H1 (cell line): ENCODE results near the gene CRTC3. TPM values are rescaled to one million over a fixed set of nuclear protein-coding genes. Genes with fewer than 3 reads are reported as not detected.

Experiments
- CTCF ChIA-PET: fragments of 300-600 bp; sonication (Branson Sonifier 250); formaldehyde crosslinking; loops from one replicate; lab custom pipeline; 2021; ENCODE audit not compliant: partially characterized antibody; lab: Charles Lee
- POLR2A ChIA-PET: fragments of 300-600 bp; sonication (Branson Sonifier 250); formaldehyde crosslinking; loops from one replicate; lab custom pipeline; 2021; ENCODE audit warnings: inconsistent platforms; ENCODE audit not compliant: partially characterized antibody; lab: Charles Lee
- DNase-seq, 2 experiments: peaks; one replicate each; pipeline versions ENCODE4 v3.0.0 to v3.0.0-alpha.2; 2010 to 2022; ENCODE audit warnings: low spot score in 2 of 2, low read depth in 1 of 2, mixed read lengths in 1 of 2
- FAIRE-seq: peaks from 2 replicates; lab custom pipeline; 2011; peaks lifted over from hg19 to GRCh38; lab: Jason Lieb, UNC
- H2AFZ ChIP-seq: 2 replicates; pipeline ENCODE4 v1.8.1; 2012; ENCODE audit warnings: low read length, inconsistent platforms
- H2AK5ac ChIP-seq: 2 replicates; pipeline ENCODE4 v1.6.1; 2013; ENCODE audit warnings: low read depth, low read length
- H2BK120ac ChIP-seq: replicated peaks from 2 replicates; pipeline ENCODE3; 2013; ENCODE audit warnings: low read depth, low read length, inconsistent platforms
- H2BK12ac ChIP-seq: 2 replicates; pipeline ENCODE4 v1.6.1; 2013; ENCODE audit warnings: low read depth, low read length
- H2BK15ac ChIP-seq: 2 replicates; pipeline ENCODE4 v1.6.1; 2013; ENCODE audit warnings: low read length
- H2BK20ac ChIP-seq: 2 replicates; pipeline ENCODE4 v1.6.1; 2013; ENCODE audit warnings: low read length
- H2BK5ac ChIP-seq: 2 replicates; pipeline ENCODE4 v1.6.1; 2013; ENCODE audit warnings: low read depth, low read length
- H3K14ac ChIP-seq: 2 replicates; pipeline ENCODE4 v1.6.1; 2013; ENCODE audit warnings: inconsistent platforms; ENCODE audit not compliant: insufficient read length
- H3K18ac ChIP-seq: 2 replicates; pipeline ENCODE4 v1.6.1; 2013; ENCODE audit warnings: low read length; ENCODE audit errors: extremely low read depth
- H3K23ac ChIP-seq: 2 replicates; pipeline ENCODE4 v1.6.1; 2013; ENCODE audit warnings: inconsistent platforms; ENCODE audit not compliant: insufficient read length
- H3K23me2 ChIP-seq: 2 replicates; pipeline ENCODE4 v1.6.1; 2013; ENCODE audit warnings: low read depth, low read length
- H3K27ac ChIP-seq: 2 replicates; pipeline ENCODE4 v1.6.1; 2011; ENCODE audit warnings: low read depth, low read length, inconsistent platforms
- H3K27me3 ChIP-seq, 4 experiments: replicated peaks in 1 of 4; 1 replicate in 1 of 4; 2 replicates in 3 of 4; pipeline versions ENCODE4 v1.6.1 to v1.8.1; 2011 to 2013; ENCODE audit warnings: low read length in 3 of 4, mild to moderate bottlenecking in 3 of 4, inconsistent platforms in 2 of 4, mixed read lengths in 2 of 4, moderate library complexity in 1 of 4; ENCODE audit not compliant: control insufficient read depth in 3 of 4, insufficient read depth in 3 of 4; ENCODE audit errors: extremely low read depth in 1 of 4
- H3K36me3 ChIP-seq, 4 experiments: 2 replicates each; pipeline versions ENCODE4 v1.6.1 to v1.8.1; 2011 to 2013; ENCODE audit warnings: mild to moderate bottlenecking in 4 of 4, low read length in 3 of 4, moderate library complexity in 2 of 4, control low read depth in 1 of 4, inconsistent platforms in 1 of 4; ENCODE audit not compliant: insufficient read depth in 4 of 4, control insufficient read depth in 2 of 4
- H3K4ac ChIP-seq: replicated peaks from 2 replicates; pipeline ENCODE3; 2013; ENCODE audit warnings: low read length, low read depth, mixed read lengths, inconsistent platforms; ENCODE audit not compliant: insufficient read length
- H3K4me1 ChIP-seq, 4 experiments: replicated peaks in 1 of 4; 1 replicate in 1 of 4; 2 replicates in 3 of 4; pipeline versions ENCODE4 v1.6.1 to v1.8.1; 2011 to 2013; ENCODE audit warnings: low read length in 3 of 4, inconsistent platforms in 2 of 4, mixed read lengths in 1 of 4; ENCODE audit not compliant: insufficient read depth in 4 of 4, control insufficient read depth in 3 of 4
- H3K4me2 ChIP-seq, 2 experiments: 2 replicates each; pipeline versions ENCODE4 v1.6.1 to v1.8.1; 2011 to 2013; ENCODE audit warnings: low read depth in 2 of 2, low read length in 2 of 2, control low read depth in 1 of 2, inconsistent platforms in 1 of 2, mild to moderate bottlenecking in 1 of 2; ENCODE audit not compliant: insufficient read depth in 1 of 2
- H3K4me3 ChIP-seq, 4 experiments: fragments of 200-600, 300-600 bp in 1 of 4; sonication (generic), shearing (Covaris generic), sonication (Bioruptor Twin) in 1 of 4; 2 replicates each; pipeline versions ENCODE4 v1.5.1 to v1.8.1; 2011 to 2016; ENCODE audit warnings: low read length in 4 of 4, low read depth in 3 of 4, control low read depth in 2 of 4, inconsistent platforms in 2 of 4, mild to moderate bottlenecking in 2 of 4, mixed read lengths in 1 of 4, moderate library complexity in 1 of 4; ENCODE audit not compliant: insufficient read depth in 2 of 4; ENCODE audit errors: extremely low read depth in 1 of 4
- H3K56ac ChIP-seq: replicated peaks from 2 replicates; pipeline ENCODE3; 2013; ENCODE audit warnings: low read depth, mild to moderate bottlenecking, mixed read lengths, low read length, inconsistent platforms; ENCODE audit not compliant: insufficient read length
- H3K79me1 ChIP-seq: 2 replicates; pipeline ENCODE4 v1.6.1; 2013; ENCODE audit warnings: low read depth, low read length, control low read depth
- H3K79me2 ChIP-seq, 2 experiments: 2 replicates each; pipeline versions ENCODE4 v1.6.1 to v1.8.1; 2012 to 2013; ENCODE audit warnings: low read length in 2 of 2, mild to moderate bottlenecking in 2 of 2, inconsistent platforms in 1 of 2; ENCODE audit not compliant: insufficient read depth in 2 of 2, control insufficient read depth in 1 of 2
- H3K9ac ChIP-seq, 4 experiments: replicated peaks in 1 of 4; 1 replicate in 1 of 4; 2 replicates in 3 of 4; pipeline versions ENCODE4 v1.6.1 to v1.8.1; 2011 to 2013; ENCODE audit warnings: low read depth in 3 of 4, low read length in 3 of 4, control low read depth in 2 of 4, mild to moderate bottlenecking in 2 of 4, moderate library complexity in 2 of 4, inconsistent platforms in 1 of 4; ENCODE audit errors: extremely low read depth in 1 of 4
- H3K9me3 ChIP-seq, 2 experiments: 2 replicates each; pipeline versions ENCODE4 v1.6.1 to v1.8.1; 2012 to 2013; ENCODE audit warnings: mild to moderate bottlenecking in 2 of 2, moderate library complexity in 2 of 2, control low read depth in 1 of 2, inconsistent platforms in 1 of 2, low read depth in 1 of 2, low read length in 1 of 2, mixed read lengths in 1 of 2; ENCODE audit not compliant: insufficient read depth in 2 of 2
- H4K20me1 ChIP-seq, 2 experiments: replicated peaks in 1 of 2; 2 replicates each; pipeline versions ENCODE3 to v1.8.1; 2011 to 2013; ENCODE audit warnings: inconsistent platforms in 2 of 2, low read length in 2 of 2, mild to moderate bottlenecking in 1 of 2; ENCODE audit not compliant: insufficient read depth in 2 of 2, control insufficient read depth in 1 of 2
- H4K5ac ChIP-seq: 2 replicates; pipeline ENCODE4 v1.6.1; 2013; ENCODE audit warnings: low read length, low read depth, mixed read lengths, inconsistent platforms; ENCODE audit not compliant: insufficient read length
- H4K8ac ChIP-seq: 2 replicates; pipeline ENCODE4 v1.8.0; 2013; ENCODE audit warnings: mild to moderate bottlenecking, moderate library complexity, low read length, inconsistent platforms; ENCODE audit not compliant: insufficient read depth; ENCODE audit errors: extremely low read depth
- H4K91ac ChIP-seq: replicated peaks from 2 replicates; pipeline ENCODE3; 2013; ENCODE audit warnings: low read length, mixed read lengths, inconsistent platforms; ENCODE audit not compliant: insufficient read length
- RAD21 ChIP-seq, 2 experiments: IDR thresholded peaks in 1 of 2; conservative IDR thresholded peaks in 1 of 2; 2 replicates each; pipeline ENCODE4 v1.6.1; 2011; ENCODE audit warnings: low read depth in 2 of 2, low read length in 2 of 2, improper control_type of control experiment in 1 of 2, inconsistent platforms in 1 of 2, mild to moderate bottlenecking in 1 of 2, moderate library complexity in 1 of 2
- TBP ChIP-seq: IDR thresholded peaks from 2 replicates; pipeline ENCODE4 v1.6.1; 2011; ENCODE audit warnings: low read depth, low read length, improper control_type of control experiment
- WGBS, 2 experiments: shearing (Covaris generic) in 1 of 2; methylation state at CpG; one replicate each; pipeline versions ENCODE4 v1.1.6 to v1.1.7; 2013 to 2015; ENCODE audit warnings: low lambda C conversion rate in 2 of 2, mixed read lengths in 2 of 2, inconsistent platforms in 1 of 2, low coverage in 1 of 2, missing lambda C conversion rate in 1 of 2; ENCODE audit not compliant: insufficient replicate concordance in 2 of 2, insufficient coverage in 1 of 2, insufficient read length in 1 of 2; ENCODE audit errors: extremely low coverage in 1 of 2, missing lambda C conversion rate in 1 of 2; 5-methylcytosine and 5-hydroxymethylcytosine counted together
- polyA plus RNA-seq, 7 experiments: library from polyadenylated mRNA; depleted of rRNA in 3 of 7; stranded (reverse) in 5 of 7; unstranded in 2 of 7; fragments of >200 nt in 5 of 7; fragments of 200-250 nt in 2 of 7; gene quantifications; 1 replicate in 5 of 7; 2 replicates in 1 of 7; 4 replicates in 1 of 7; pipeline versions ENCODE4 v1.2.1 to v1.2.3, GENCODE V29; 2011 to 2013; ENCODE audit warnings: missing spikeins in 2 of 7, mixed read lengths in 2 of 7
- total RNA-seq: library from RNA; stranded (reverse); fragmentation: NEBNext Ultra II Directional; extraction: Animal tissue kit (Norgen Biotek cat#: 25700); gene quantifications from 2 replicates; pipeline ENCODE4 v1.2.1, GENCODE V29; 2021

The CRTC3 gene
- total and polyA plus RNA-seq, 2 of the 8 experiments (the other 6 are each of a cell fraction or from before 2014, with no cell fraction given), result 5.0 to 5.3 TPM

GRCh38 chr15:90594301-90594738 is 64.6 kb downstream of the CRTC3 start:
- Histone ChIP-seq H2BK120ac (no peak overlapping the region), H3K9me3 (no peaks in the 10 kb centered on the region), H2BK12ac (no peak overlapping the region), H3K4ac (no peak overlapping the region), H4K91ac (no peak overlapping the region), H3K14ac (no peak overlapping the region), H3K27me3 (no peaks in the 10 kb centered on the region), H3K36me3 (no peaks in the 10 kb centered on the region), H3K4me1 (peaks cover 0 to 6% (median 4%) of the 10 kb centered on the region in 4 experiments; a peak in 6 of 7 replicates), H3K4me2 (no peak overlapping the region), H3K18ac (no peak overlapping the region), H2AFZ (0 out of 2 replicates have a peak overlapping the region, but pooled peaks have one; percentile 13), H2BK5ac (no peak overlapping the region), H4K5ac (no peak overlapping the region), H3K79me2 (no peaks in the 10 kb centered on the region), H3K4me3 (no peak overlapping the region), H2BK15ac (no peak overlapping the region), H3K23ac (no peak overlapping the region), H3K23me2 (no peaks in the 10 kb centered on the region), H3K56ac (no peak overlapping the region), H2BK20ac (no peak overlapping the region), H4K8ac (no peak overlapping the region), H3K9ac (no peak overlapping the region), H3K79me1 (no peaks in the 10 kb centered on the region), H4K20me1 (no peaks in the 10 kb centered on the region), H2AK5ac (no peak overlapping the region), H3K27ac (no peak overlapping the region)
- 80% methylated on average over 10 of the region's 10 CpGs; no CpG with 5 or more reads in 1 of the 2 experiments for WGBS, 2 experiments
- FAIRE-seq, result no peak
- no peak for DNase-seq
- POLR2A ChIA-PET, result no interaction called here
- CTCF ChIA-PET, result interaction anchor here (1.0 kb wide), 1 partner anchor 10 kb away, joined by 4 read pairs; no protein-coding TSS in a partner anchor
- no peak for TF ChIP-seq RAD21 (IDR thresholded peaks at IDR 0.05 in 1 of 2, conservative IDR thresholded peaks at IDR 0.05 in 1 of 2; ENCODE audit: low read depth in 2 of 2, low read length in 2 of 2)
- TF ChIP-seq TBP, result no peak
